ENCODE data around the gene MEIS2.

The MEIS2 gene

GRCh38 chr15:36863570-36863969 lies 236.8 kb downstream of the MEIS2 start:
- no peak for DNase-seq

GRCh38 chr15:36860792-36861191 lies 239.6 kb downstream of the MEIS2 start:
- DNase-seq, result no peak

- DNase-seq, result no peak
These were observed 241.9 kb downstream of the MEIS2 start for GRCh38 chr15:36858423-36858822.

- no peak for DNase-seq
These were observed 243.9 kb downstream of the MEIS2 start for GRCh38 chr15:36856339-36856973.

GRCh38 chr15:36850864-36851263 lies 249.5 kb downstream of the MEIS2 start:
- no peak for DNase-seq

GRCh38 chr15:36845270-36845669 lies 255.1 kb downstream of the MEIS2 start:
- no peak for DNase-seq

GRCh38 chr15:36844534-36844998 lies 255.8 kb downstream of the MEIS2 start:
- DNase-seq, result no peak

GRCh38 chr15:36843822-36844221 lies 256.5 kb downstream of the MEIS2 start:
- DNase-seq, result no peak

- DNase-seq, result no peak
These were observed 259.2 kb downstream of the MEIS2 start for GRCh38 chr15:36841193-36841592.
